ENCODE results near the gene METTL9. TPM values are rescaled to one million over a fixed set of nuclear protein-coding genes. Genes with fewer than 3 reads are reported as not detected.

Gene METTL9
- total RNA-seq, 2 experiments from 2014 or later, result 116 to 122 TPM

- Mint-ChIP-seq H3K27me3 (no peaks in the 10 kb centered on the region), H3K4me1 (ENCODE audit: low read depth) (no peaks in the 10 kb centered on the region), H3K9me3 (no peaks in the 10 kb centered on the region), H3K36me3 (ENCODE audit: low read depth) (no peaks in the 10 kb centered on the region), H3K4me3 (no peak overlapping the region), H3K27ac (no peak overlapping the region)
- no peak for ATAC-seq
- TF ChIP-seq CTCF (IDR thresholded peaks at IDR 0.05), result no peak
- DNase-seq, result no peak
- intact Hi-C loops (cut with micrococcal nuclease), result no loop called here
- CTCF ChIA-PET, result interaction anchor here (1.6 to 3.9 kb wide), 4 partner anchors 11 to 37 kb away, joined by 7 to 26 read pairs (median 15); no protein-coding TSS in a partner anchor
- POLR2A ChIA-PET, result interaction anchor here (1.0 kb wide), 1 partner anchor 38 kb away, joined by 3 read pairs; no protein-coding TSS in a partner anchor
Measured at GRCh38 chr16:21694609-21695008, 95.2 kb downstream of the METTL9 start.

DNA sequence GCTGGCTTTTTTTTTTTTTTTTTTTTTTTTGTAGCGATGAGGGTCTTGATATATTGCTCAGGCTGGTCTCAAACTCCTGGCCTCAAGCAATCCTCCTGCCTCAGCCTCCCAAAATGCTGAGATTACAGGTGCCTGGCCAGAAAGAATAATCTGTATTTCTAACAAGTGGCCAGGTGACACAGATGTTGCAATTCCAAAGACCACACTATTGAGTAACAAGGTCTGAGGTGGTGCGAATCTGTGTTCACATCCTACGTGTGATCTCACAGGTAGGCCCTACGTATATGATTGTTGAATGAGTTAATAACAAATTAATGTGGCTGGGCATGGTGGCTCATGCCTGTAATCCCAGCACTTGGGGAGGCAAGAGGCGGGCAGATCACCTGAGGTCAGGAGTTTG lies 97.7 kb downstream of the METTL9 start:
- POLR2A ChIA-PET, result no interaction called here
- no peaks in the 10 kb centered on the region for H3K27me3 Mint-ChIP-seq
- no peaks in the 10 kb centered on the region for H3K9me3 Mint-ChIP-seq
- H3K36me3 Mint-ChIP-seq (ENCODE audit: low read depth), result no peaks in the 10 kb centered on the region
- H3K4me1 Mint-ChIP-seq (ENCODE audit: low read depth), result no peaks in the 10 kb centered on the region
- no peak overlapping the region for H3K4me3 Mint-ChIP-seq
- ATAC-seq (no peak), DNase-seq (no peak)
- CTCF ChIA-PET, result interaction anchor here (2.8 kb wide), 1 partner anchor 12 kb away, joined by 13 read pairs; no protein-coding TSS in a partner anchor
- TF ChIP-seq CTCF (IDR thresholded peaks at IDR 0.05), result no peak
- no peak overlapping the region for H3K27ac Mint-ChIP-seq
- intact Hi-C loops (cut with micrococcal nuclease), result no loop called here

DNA sequence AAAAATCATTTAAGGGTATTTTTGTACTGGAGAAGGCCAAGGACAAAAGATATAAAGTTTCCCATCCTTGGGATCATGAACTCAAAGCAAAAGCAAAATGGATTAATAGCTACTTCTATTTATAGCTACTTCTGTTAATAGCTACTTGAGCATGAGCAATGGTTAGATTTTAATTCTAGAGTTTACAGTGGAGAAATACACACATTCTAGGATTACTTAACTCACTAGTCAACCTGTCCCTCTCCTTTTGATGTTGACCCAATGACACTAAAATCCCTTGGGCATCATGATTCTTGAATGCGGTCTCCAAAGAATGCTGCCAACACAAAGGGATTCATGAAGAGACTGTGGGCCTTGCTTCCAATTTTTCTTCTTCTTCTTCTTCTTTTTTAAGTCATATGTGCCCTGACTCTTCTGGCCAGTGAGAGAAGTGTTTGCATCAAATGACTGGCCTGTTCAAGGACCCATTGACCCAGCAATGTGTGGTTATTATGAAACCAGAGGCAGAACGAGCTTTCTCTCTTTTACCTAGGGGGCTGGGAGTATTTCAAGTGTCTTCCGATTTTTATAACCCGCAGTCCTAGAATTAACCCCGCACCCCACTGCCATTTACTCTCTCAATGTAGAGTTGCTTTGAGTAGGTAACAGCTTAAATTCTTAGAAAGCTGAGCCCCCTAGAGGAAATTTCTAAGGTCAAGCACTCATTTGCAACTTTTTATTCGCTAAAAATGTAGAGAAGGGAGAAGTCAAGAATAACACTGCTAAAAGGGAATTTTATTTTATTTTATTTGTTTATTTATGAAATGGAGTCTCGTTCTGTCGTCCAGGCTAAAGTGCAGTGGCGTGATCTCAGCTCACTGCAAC lies 99.0 kb downstream of the METTL9 start:
- ATAC-seq (no peak), DNase-seq (no peak)
- no peak for TF ChIP-seq CTCF (IDR thresholded peaks at IDR 0.05)
- no peaks in the 10 kb centered on the region for H3K9me3 Mint-ChIP-seq
- ChIA-PET CTCF (interaction anchor here (1.0 to 1.8 kb wide), 4 partner anchors 10 to 41 kb away, joined by 3 to 11 read pairs (median 6); no protein-coding TSS in a partner anchor), POLR2A (interaction anchor here (1.0 kb wide), 1 partner anchor 9 kb away, joined by 3 read pairs; no protein-coding TSS in a partner anchor)
- H3K4me3 Mint-ChIP-seq, result no peak overlapping the region
- no peaks in the 10 kb centered on the region for H3K27me3 Mint-ChIP-seq
- H3K4me1 Mint-ChIP-seq (ENCODE audit: low read depth), result no peaks in the 10 kb centered on the region
- intact Hi-C loops (cut with micrococcal nuclease), result no loop called here
- H3K27ac Mint-ChIP-seq, result no peak overlapping the region
- H3K36me3 Mint-ChIP-seq (ENCODE audit: low read depth), result no peaks in the 10 kb centered on the region

GRCh38 chr16:21701271-21701670 lies 101.9 kb downstream of the METTL9 start:
- ChIA-PET POLR2A (no interaction called here), CTCF (interaction anchor here (2.4 to 12.0 kb wide), 2 partner anchors 17 to 45 kb away, joined by 10 to 133 read pairs; no protein-coding TSS in a partner anchor)
- no peak for DNase-seq
- H3K27me3 Mint-ChIP-seq, result no peaks in the 10 kb centered on the region
- H3K9me3 Mint-ChIP-seq, result no peaks in the 10 kb centered on the region
- H3K4me3 Mint-ChIP-seq, result no peak overlapping the region
- intact Hi-C loops (cut with micrococcal nuclease), result no loop called here
- TF ChIP-seq CTCF (IDR thresholded peaks at IDR 0.05), result no peak
- no peaks in the 10 kb centered on the region for H3K4me1 Mint-ChIP-seq (ENCODE audit: low read depth)
- H3K36me3 Mint-ChIP-seq (ENCODE audit: low read depth), result no peaks in the 10 kb centered on the region
- ATAC-seq, result no peak
- no peak overlapping the region for H3K27ac Mint-ChIP-seq

GRCh38 chr16:21702276-21702675 lies 102.9 kb downstream of the METTL9 start:
- H3K36me3 Mint-ChIP-seq (ENCODE audit: low read depth), result no peaks in the 10 kb centered on the region
- H3K4me1 Mint-ChIP-seq (ENCODE audit: low read depth), result no peaks in the 10 kb centered on the region
- DNase-seq (no peak), ATAC-seq (no peak)
- ChIA-PET POLR2A (no interaction called here), CTCF (interaction anchor here (2.4 to 12.0 kb wide), 2 partner anchors 18 to 46 kb away, joined by 10 to 133 read pairs; no protein-coding TSS in a partner anchor)
- intact Hi-C loops (cut with micrococcal nuclease), result no loop called here
- TF ChIP-seq CTCF (IDR thresholded peaks at IDR 0.05), result no peak
- no peak overlapping the region for H3K27ac Mint-ChIP-seq
- H3K9me3 Mint-ChIP-seq, result no peaks in the 10 kb centered on the region
- no peaks in the 10 kb centered on the region for H3K27me3 Mint-ChIP-seq
- H3K4me3 Mint-ChIP-seq, result no peak overlapping the region
